A673 (cell line): ENCODE data around the gene OR9A2.

Experiments used
- CTCF ChIP-seq: fragments of 300-800, 200-600 bp; sonication (generic); conservative IDR thresholded peaks from 2 replicates; pipeline ENCODE4 v1.5.1; 2017; ENCODE audit warnings: low read depth, mild to moderate bottlenecking, antibody characterized with exemption, low read length, moderate library complexity, mixed read lengths
- EZH2 ChIP-seq: fragments of 200-600 bp; sonication (generic); IDR thresholded peaks from 2 replicates; pipeline ENCODE4 v1.6.1; 2017; ENCODE audit warnings: borderline replicate concordance, low read depth, mild to moderate bottlenecking, mixed read lengths, antibody characterized with exemption, low read length; ENCODE audit not compliant: poor library complexity, severe bottlenecking

GRCh38 chr7:143049362-143049761, 22.4 kb upstream of the OR9A2 start:
- TF ChIP-seq CTCF (no peak), EZH2 (no peak)
